ENCODE results near the gene SELENOF.
A peak's percentile ranks its signal among the peaks of the same experiment; 100 is the strongest.

SELENOF gene

GRCh38 chr1:86924324-86924960 is 10.5 kb upstream of the SELENOF start:
- TF ChIP-seq CTCF (IDR thresholded peaks at IDR 0.05; ENCODE audit: low read length, missing control alignments): no peak
- no peak for DNase-seq (ENCODE audit: low read depth)
- H3K4me3 ChIP-seq (replicated peaks; ENCODE audit: low read depth, low read length): no peak overlapping the region

- TF ChIP-seq CTCF (IDR thresholded peaks at IDR 0.05; ENCODE audit: low read length, missing control alignments): no peak
- no peak for DNase-seq (ENCODE audit: low read depth)
- H3K4me3 ChIP-seq (replicated peaks; ENCODE audit: low read depth, low read length): no peak overlapping the region
Measured at GRCh38 chr1:86922445-86922844, 8.5 kb upstream of the SELENOF start.

- no peak for TF ChIP-seq CTCF (IDR thresholded peaks at IDR 0.05; ENCODE audit: low read length, missing control alignments)
- peak overlapping the region; percentile 68 for H3K4me3 ChIP-seq (replicated peaks; ENCODE audit: low read depth, low read length)
- no peak for DNase-seq (ENCODE audit: low read depth)
Measured at GRCh38 chr1:86916752-86917151, 2.8 kb upstream of the SELENOF start.

- H3K4me3 ChIP-seq (replicated peaks; ENCODE audit: low read depth, low read length): peak overlapping the region; percentile 68
- TF ChIP-seq CTCF (IDR thresholded peaks at IDR 0.05; ENCODE audit: low read length, missing control alignments): no peak
- DNase-seq (ENCODE audit: low read depth): no peak
Measured at GRCh38 chr1:86915737-86916235, 1.9 kb upstream of the SELENOF start.

GRCh38 chr1:86914998-86915736 is 1.2 kb upstream of the SELENOF start:
- peak overlapping the region; percentile 68 for H3K4me3 ChIP-seq (replicated peaks; ENCODE audit: low read depth, low read length)
- peak; percentile 55 for DNase-seq (ENCODE audit: low read depth)
- TF ChIP-seq CTCF (IDR thresholded peaks at IDR 0.05; ENCODE audit: low read length, missing control alignments): no peak

- H3K4me3 ChIP-seq (replicated peaks; ENCODE audit: low read depth, low read length): peak within 1 kb of the TSS; percentile 91
- DNase-seq (ENCODE audit: low read depth): no peak
- no peak for TF ChIP-seq CTCF (IDR thresholded peaks at IDR 0.05; ENCODE audit: low read length, missing control alignments)
Measured at GRCh38 chr1:86914601-86914997, 673 bp upstream of the SELENOF start, which contains the start of gene HS2ST1. Gene HS2ST1 (plus strand): TSS chr1:86914635.
